Measurements from ENCODE around the gene EYA2. TPM values are rescaled to one million over a fixed set of nuclear protein-coding genes. Genes with fewer than 3 reads are reported as not detected.

EYA2 gene
- polyA plus RNA-seq, 3 donors: 0.04 to 0.16 TPM; not detected in 1

GRCh38 chr20:47178277-47178676 is 283.6 kb downstream of the EYA2 start:
- Histone ChIP-seq H3K27me3 (ENCODE audit: control insufficient read depth in 2 of 2, insufficient read depth in 2 of 2, low read length in 2 of 2) (no peaks in the 10 kb centered on the region), H3K36me3 (replicated peaks in 1 of 2; ENCODE audit: control insufficient read depth in 1 of 2, insufficient read depth in 2 of 2, low read length in 2 of 2) (no peaks in the 10 kb centered on the region), H3K79me2 (ENCODE audit: insufficient read depth, low read length) (no peaks in the 10 kb centered on the region), H3K9me3 (replicated peaks in 1 of 2; ENCODE audit: control insufficient read depth in 1 of 2, insufficient read depth in 1 of 2, low read length in 2 of 2) (no peaks in the 10 kb centered on the region), H3K9ac (ENCODE audit: insufficient read depth, low read length, poor library complexity, severe bottlenecking) (no peak overlapping the region), H3K4me1 (ENCODE audit: control insufficient read depth in 1 of 2, insufficient read depth in 2 of 2, low read length in 2 of 2) (no peaks in the 10 kb centered on the region), H2AFZ (ENCODE audit: insufficient read depth, low read depth, low read length, poor library complexity, severe bottlenecking) (no peak overlapping the region), H3K4me2 (replicated peaks; ENCODE audit: extremely low read depth, low read length, poor library complexity, severe bottlenecking) (no peak overlapping the region), H3K4me3 (replicated peaks in 1 of 3; ENCODE audit: low read depth in 2 of 3, low read length in 3 of 3) (no peak overlapping the region), H4K20me1 (ENCODE audit: insufficient read depth, low read length) (no peaks in the 10 kb centered on the region), H3K27ac (ENCODE audit: low read depth in 1 of 2, low read length in 2 of 2) (no peak overlapping the region)
- intact Hi-C loops (cut with micrococcal nuclease): loop anchor here in 1 of 2 donors (10.0 kb wide), 1 partner anchor 423 kb away; no protein-coding TSS in a partner anchor
- WGBS (ENCODE audit: insufficient coverage): 92% methylated on average over 2 of the region's 3 CpGs
- H3K36me3 Mint-ChIP-seq: no peaks in the 10 kb centered on the region
- no peak overlapping the region for H3K27ac Mint-ChIP-seq
- no peak overlapping the region for H3K4me3 Mint-ChIP-seq
- H3K9me3 Mint-ChIP-seq: peaks cover 0 to 7% (median 0%) of the 10 kb centered on the region in 7 donors
- H3K4me1 Mint-ChIP-seq: peaks cover 3% of the 10 kb centered on the region
- no peak for DNase-seq
- no peak for TF ChIP-seq CTCF (IDR thresholded peaks at IDR 0.05)
- H3K27me3 Mint-ChIP-seq (ENCODE audit: low read depth in 3 of 3): peaks cover 0 to 17% (median 8%) of the 10 kb centered on the region in 3 donors

- H3K4me3 ChIP-seq (replicated peaks in 1 of 3; ENCODE audit: low read depth in 2 of 3, low read length in 3 of 3): no peak overlapping the region
- H3K27ac ChIP-seq (ENCODE audit: low read depth in 1 of 2, low read length in 2 of 2): no peak overlapping the region
- Mint-ChIP-seq H3K4me3 (no peak overlapping the region), H3K9me3 (peaks cover 0 to 7% (median 0%) of the 10 kb centered on the region in 7 donors), H3K36me3 (no peaks in the 10 kb centered on the region), H3K4me1 (peaks cover 3% of the 10 kb centered on the region), H3K27ac (no peak overlapping the region), H3K27me3 (ENCODE audit: low read depth in 3 of 3) (peaks cover under 1 to 21% (median 8%) of the 10 kb centered on the region in 3 donors)
- H3K27me3 ChIP-seq (ENCODE audit: control insufficient read depth in 2 of 2, insufficient read depth in 2 of 2, low read length in 2 of 2): no peaks in the 10 kb centered on the region
- no peak overlapping the region for H2AFZ ChIP-seq (ENCODE audit: insufficient read depth, low read depth, low read length, poor library complexity, severe bottlenecking)
- no CpG with 5 or more reads among the region's 1 CpG for WGBS (ENCODE audit: insufficient coverage)
- no peaks in the 10 kb centered on the region for H4K20me1 ChIP-seq (ENCODE audit: insufficient read depth, low read length)
- no peak for DNase-seq
- no peak for TF ChIP-seq CTCF (IDR thresholded peaks at IDR 0.05)
- H3K4me1 ChIP-seq (ENCODE audit: control insufficient read depth in 1 of 2, insufficient read depth in 2 of 2, low read length in 2 of 2): no peaks in the 10 kb centered on the region
- intact Hi-C loops (cut with micrococcal nuclease): loop anchor here in 1 of 2 donors (10.0 kb wide), 1 partner anchor 424 kb away; no protein-coding TSS in a partner anchor
- no peak overlapping the region for H3K4me2 ChIP-seq (replicated peaks; ENCODE audit: extremely low read depth, low read length, poor library complexity, severe bottlenecking)
- H3K79me2 ChIP-seq (ENCODE audit: insufficient read depth, low read length): no peaks in the 10 kb centered on the region
- no peak overlapping the region for H3K9ac ChIP-seq (ENCODE audit: insufficient read depth, low read length, poor library complexity, severe bottlenecking)
- no peaks in the 10 kb centered on the region for H3K9me3 ChIP-seq (replicated peaks in 1 of 2; ENCODE audit: control insufficient read depth in 1 of 2, insufficient read depth in 1 of 2, low read length in 2 of 2)
- no peaks in the 10 kb centered on the region for H3K36me3 ChIP-seq (replicated peaks in 1 of 2; ENCODE audit: control insufficient read depth in 1 of 2, insufficient read depth in 2 of 2, low read length in 2 of 2)
Measured at GRCh38 chr20:47178851-47179250, 284.2 kb downstream of the EYA2 start.

All from CD14-positive monocyte (primary cell).